ENCODE measurements around the gene GOLGA6L26. TPM values are rescaled to one million over a fixed set of nuclear protein-coding genes. Genes with fewer than 3 reads are reported as not detected.
"Not testable (repeated sequence)": the region's sequence is repeated elsewhere in the genome, so short reads cannot be mapped to it uniquely, and the experiment has no call there.

The GOLGA6L26 gene
- not detected in 2 replicates for total RNA-seq

- DNase-seq (ENCODE audit: low read depth); H3K4me3 ChIP-seq (ENCODE audit: low read depth, low read length): not testable (repeated sequence)
These were observed at the start of gene GOLGA6L26 for GRCh38 chr15:23334096-23334495. GOLGA6L26 (minus strand) TSS chr15:23334196; CDS start chr15:23334135, 61 bp downstream.

DNA sequence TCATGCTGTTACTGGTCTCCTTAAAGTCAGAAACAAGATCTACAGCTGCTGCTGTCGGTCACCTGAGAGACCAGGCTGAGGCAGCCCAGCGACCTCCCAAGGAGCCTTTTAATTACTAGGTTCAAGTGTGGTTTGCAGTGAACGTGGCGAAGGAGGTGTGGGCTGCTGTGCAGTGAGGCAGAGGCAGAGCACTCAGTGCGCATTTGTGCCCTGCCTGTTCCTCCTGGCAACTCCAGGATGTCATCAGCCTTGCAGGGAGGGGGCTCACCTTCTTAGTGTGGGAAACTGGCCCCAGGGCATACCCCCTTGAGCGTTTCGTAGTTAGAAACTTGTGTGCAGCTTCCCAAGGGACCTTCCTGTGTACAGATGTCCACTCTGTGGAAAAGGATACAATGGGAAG, 47.2 kb upstream of the GOLGA6L26 start:
- DNase-seq (ENCODE audit: low read depth); H3K4me3 ChIP-seq (ENCODE audit: low read depth, low read length): not testable (repeated sequence)

GRCh38 chr15:23380700-23381099, 46.7 kb upstream of the GOLGA6L26 start:
- DNase-seq (ENCODE audit: low read depth); H3K4me3 ChIP-seq (ENCODE audit: low read depth, low read length): not testable (repeated sequence)

GRCh38 chr15:23378946-23379345, 45.0 kb upstream of the GOLGA6L26 start:
- not testable (repeated sequence) for DNase-seq (ENCODE audit: low read depth)

GRCh38 chr15:23374226-23374625, 40.2 kb upstream of the GOLGA6L26 start:
- H3K4me3 ChIP-seq (ENCODE audit: low read depth, low read length); DNase-seq (ENCODE audit: low read depth): not testable (repeated sequence)

More at GRCh38 chr15:23378946-23379345, 45.0 kb upstream of the GOLGA6L26 start:
- not testable (repeated sequence) for H3K4me3 ChIP-seq (ENCODE audit: low read depth, low read length)

DNA sequence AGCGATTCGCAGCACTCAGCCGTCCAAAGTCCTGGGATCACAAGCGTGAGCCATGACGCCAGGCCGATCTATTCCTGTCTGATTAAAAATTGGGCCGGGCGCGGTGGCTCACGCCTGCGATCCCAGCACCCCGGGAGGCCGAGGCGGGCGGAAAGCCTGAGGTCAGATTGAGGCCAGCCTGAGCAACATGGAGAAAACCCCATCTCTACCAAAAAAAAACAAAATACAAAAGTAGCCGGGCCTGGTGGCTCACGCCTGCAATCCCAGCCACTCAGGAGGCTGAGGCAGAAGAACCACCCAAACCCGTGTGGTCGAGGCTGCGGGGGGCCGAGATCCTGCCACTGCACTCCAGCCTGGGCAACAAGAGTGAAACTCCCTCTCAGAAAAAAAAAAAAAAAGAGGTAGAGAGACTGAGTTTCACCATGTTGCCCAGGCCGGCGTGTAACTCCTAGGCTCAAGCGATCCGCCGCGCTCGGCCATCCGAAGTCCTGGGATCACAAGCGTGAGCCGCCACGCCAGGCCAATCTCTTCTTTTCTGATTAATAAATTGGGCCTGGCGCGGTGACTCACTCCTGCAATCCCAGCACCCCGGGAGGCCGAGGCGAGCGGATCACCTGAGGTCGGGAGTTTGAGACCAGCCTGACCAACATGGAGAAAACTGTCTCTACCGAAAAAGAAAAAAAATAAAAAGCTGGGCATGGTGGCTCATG, 39.0 kb upstream of the GOLGA6L26 start:
- DNase-seq (ENCODE audit: low read depth); H3K4me3 ChIP-seq (ENCODE audit: low read depth, low read length): not testable (repeated sequence)

DNA sequence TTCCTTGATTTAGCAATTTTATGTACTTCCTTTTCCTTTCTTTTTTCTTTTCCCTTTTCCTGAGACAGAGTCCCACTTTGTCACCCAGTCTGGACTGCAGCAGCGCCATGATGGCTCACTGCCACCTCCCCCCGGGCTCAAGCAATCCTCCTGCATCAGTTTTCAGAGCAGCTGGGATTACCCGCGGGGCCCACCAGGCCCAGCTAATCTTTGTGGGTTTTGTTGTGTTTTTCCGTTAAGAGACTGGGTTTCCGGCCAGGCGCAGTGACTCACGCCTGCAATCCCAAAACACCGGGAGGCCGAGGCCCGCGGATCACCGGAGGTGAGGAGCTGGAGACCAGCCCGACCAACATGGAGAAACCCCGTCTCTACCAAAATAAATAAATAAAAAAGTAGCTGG, 38.3 kb upstream of the GOLGA6L26 start:
- TF ChIP-seq, protein P1, sequence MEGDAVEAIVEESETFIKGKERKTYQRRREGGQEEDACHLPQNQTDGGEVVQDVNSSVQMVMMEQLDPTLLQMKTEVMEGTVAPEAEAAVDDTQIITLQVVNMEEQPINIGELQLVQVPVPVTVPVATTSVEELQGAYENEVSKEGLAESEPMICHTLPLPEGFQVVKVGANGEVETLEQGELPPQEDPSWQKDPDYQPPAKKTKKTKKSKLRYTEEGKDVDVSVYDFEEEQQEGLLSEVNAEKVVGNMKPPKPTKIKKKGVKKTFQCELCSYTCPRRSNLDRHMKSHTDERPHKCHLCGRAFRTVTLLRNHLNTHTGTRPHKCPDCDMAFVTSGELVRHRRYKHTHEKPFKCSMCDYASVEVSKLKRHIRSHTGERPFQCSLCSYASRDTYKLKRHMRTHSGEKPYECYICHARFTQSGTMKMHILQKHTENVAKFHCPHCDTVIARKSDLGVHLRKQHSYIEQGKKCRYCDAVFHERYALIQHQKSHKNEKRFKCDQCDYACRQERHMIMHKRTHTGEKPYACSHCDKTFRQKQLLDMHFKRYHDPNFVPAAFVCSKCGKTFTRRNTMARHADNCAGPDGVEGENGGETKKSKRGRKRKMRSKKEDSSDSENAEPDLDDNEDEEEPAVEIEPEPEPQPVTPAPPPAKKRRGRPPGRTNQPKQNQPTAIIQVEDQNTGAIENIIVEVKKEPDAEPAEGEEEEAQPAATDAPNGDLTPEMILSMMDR (conservative IDR thresholded peaks at IDR 0.05; ENCODE audit: low read depth, low read length): no peak
- DNase-seq (ENCODE audit: low read depth): no peak
- no peak overlapping the region for H3K4me3 ChIP-seq (ENCODE audit: low read depth, low read length)

DNA sequence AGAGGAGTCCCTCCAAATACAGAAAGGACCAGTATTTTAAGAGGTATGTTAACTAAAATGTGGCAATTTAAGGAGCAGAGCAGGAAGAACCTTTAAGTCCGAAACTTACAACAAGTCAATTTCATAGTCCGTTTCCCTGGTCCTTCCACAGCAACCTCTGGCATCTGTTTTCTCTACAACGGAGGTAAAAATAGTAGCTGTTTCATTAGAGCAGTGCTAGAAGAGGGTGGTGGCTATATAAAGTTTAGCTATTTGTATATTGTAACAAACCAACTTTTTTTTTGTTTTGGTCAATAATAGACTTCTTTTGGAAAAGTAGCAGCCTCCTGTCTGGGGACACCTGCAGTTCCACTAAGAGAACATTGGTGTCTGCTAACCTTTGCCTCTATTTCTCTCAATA, 37.9 kb upstream of the GOLGA6L26 start:
- H3K4me3 ChIP-seq (ENCODE audit: low read depth, low read length); DNase-seq (ENCODE audit: low read depth): not testable (repeated sequence)

- H3K4me3 ChIP-seq (ENCODE audit: low read depth, low read length); DNase-seq (ENCODE audit: low read depth): not testable (repeated sequence)
These were observed 37.1 kb upstream of the GOLGA6L26 start for GRCh38 chr15:23371134-23371533.

GRCh38 chr15:23370578-23370977, 36.6 kb upstream of the GOLGA6L26 start:
- TF ChIP-seq, protein P1 (conservative IDR thresholded peaks at IDR 0.05; ENCODE audit: low read depth, low read length): no peak
- DNase-seq (ENCODE audit: low read depth): no peak
- H3K4me3 ChIP-seq (ENCODE audit: low read depth, low read length): no peak overlapping the region

GRCh38 chr15:23364261-23364660, 30.3 kb upstream of the GOLGA6L26 start:
- H3K4me3 ChIP-seq (ENCODE audit: low read depth, low read length); DNase-seq (ENCODE audit: low read depth): not testable (repeated sequence)

GRCh38 chr15:23362622-23363021, 28.6 kb upstream of the GOLGA6L26 start:
- DNase-seq (ENCODE audit: low read depth); H3K4me3 ChIP-seq (ENCODE audit: low read depth, low read length): not testable (repeated sequence)
- TF ChIP-seq, protein P1 (conservative IDR thresholded peaks at IDR 0.05; ENCODE audit: low read depth, low read length): peak; percentile 8

- not testable (repeated sequence) for DNase-seq (ENCODE audit: low read depth); H3K4me3 ChIP-seq (ENCODE audit: low read depth, low read length)
These were observed 20.5 kb upstream of the GOLGA6L26 start, which contains the start of gene GOLGA8S for GRCh38 chr15:23354448-23354847. GOLGA8S (plus strand) TSS chr15:23354748; CDS start chr15:23354810, 62 bp downstream.

- DNase-seq (ENCODE audit: low read depth); H3K4me3 ChIP-seq (ENCODE audit: low read depth, low read length): not testable (repeated sequence)
These were observed 22.8 kb downstream of the GOLGA6L26 start for GRCh38 chr15:23311233-23311632.

DNA sequence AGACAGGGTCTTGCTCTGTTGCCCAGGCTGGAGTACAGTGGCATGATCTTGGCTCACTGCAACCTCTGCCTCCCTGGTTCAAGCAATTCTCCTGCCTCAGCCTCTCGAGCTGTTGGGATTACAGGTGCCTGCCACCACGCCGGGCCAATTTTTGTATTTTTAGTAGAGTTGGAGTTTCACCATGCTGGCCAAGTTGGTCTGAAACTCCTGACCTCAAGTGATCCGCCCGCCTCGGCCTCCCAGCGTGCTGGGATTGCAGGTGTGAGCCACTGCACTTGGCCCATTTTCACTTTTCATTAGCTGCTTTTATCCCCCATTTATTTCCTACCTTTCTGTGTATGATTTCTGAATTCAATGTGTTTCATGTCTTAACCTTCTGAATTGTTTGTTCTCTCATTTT, 28.1 kb downstream of the GOLGA6L26 start:
- H3K4me3 ChIP-seq (ENCODE audit: low read depth, low read length); DNase-seq (ENCODE audit: low read depth): not testable (repeated sequence)

- not testable (repeated sequence) for DNase-seq (ENCODE audit: low read depth)
- H3K4me3 ChIP-seq (ENCODE audit: low read depth, low read length): peak overlapping the region; percentile 56
These were observed 29.2 kb downstream of the GOLGA6L26 start for GRCh38 chr15:23304805-23305204.
